Small intestine (tissue), 7 donors: ENCODE measurements around the gene LIMCH1. TPM values are rescaled to one million over a fixed set of nuclear protein-coding genes. Genes with fewer than 3 reads are reported as not detected.
A peak's percentile ranks its signal among the peaks of the same experiment; 100 is the strongest.
"Not testable (repeated sequence)": the region's sequence is repeated elsewhere in the genome, so short reads cannot be mapped to it uniquely, and the experiment has no call there.

ENCODE experiments used
- DNase-seq, 2 donors: peaks; one replicate each; pipeline versions ENCODE4 v3.0.0 to v3.0.0-alpha.2; 2013
- FAIRE-seq: peaks from 2 replicates; lab custom pipeline; 2012; peaks lifted over from hg19 to GRCh38; lab: Jason Lieb, UNC
- H3K27ac ChIP-seq, 3 donors: one replicate each; pipeline ENCODE4 v1.5.1; 2013; ENCODE audit warnings: low read length in 2 of 3, mild to moderate bottlenecking in 2 of 3, control low read depth in 1 of 3, inconsistent platforms in 1 of 3, low read depth in 1 of 3, moderate library complexity in 1 of 3
- H3K27me3 ChIP-seq, 3 donors: one replicate each; pipeline ENCODE4 v1.6.1; 2013; ENCODE audit warnings: low read length in 3 of 3, inconsistent platforms in 1 of 3; ENCODE audit not compliant: control insufficient read depth in 3 of 3, insufficient read depth in 3 of 3
- H3K36me3 ChIP-seq, 3 donors: one replicate each; pipeline ENCODE4 v1.6.1; 2013; ENCODE audit warnings: low read length in 3 of 3, inconsistent platforms in 1 of 3, low read depth in 1 of 3, mild to moderate bottlenecking in 1 of 3, moderate library complexity in 1 of 3; ENCODE audit not compliant: control insufficient read depth in 3 of 3, insufficient read depth in 2 of 3
- H3K4me1 ChIP-seq, 3 donors: one replicate each; pipeline ENCODE4 v1.6.1; 2013; ENCODE audit warnings: low read length in 2 of 3, inconsistent platforms in 1 of 3, low read depth in 1 of 3, mild to moderate bottlenecking in 1 of 3, moderate library complexity in 1 of 3; ENCODE audit not compliant: control insufficient read depth in 3 of 3, insufficient read depth in 2 of 3
- H3K4me3 ChIP-seq, 3 donors: one replicate each; pipeline ENCODE4 v1.5.1; 2013; ENCODE audit warnings: low read length in 3 of 3, control low read depth in 1 of 3, inconsistent platforms in 1 of 3, low read depth in 1 of 3, mild to moderate bottlenecking in 1 of 3, moderate library complexity in 1 of 3
- H3K9me3 ChIP-seq, 2 donors: one replicate each; pipeline ENCODE4 v1.6.1; 2013; ENCODE audit warnings: low read depth in 1 of 2, low read length in 1 of 2; ENCODE audit not compliant: control insufficient read depth in 2 of 2, insufficient read depth in 1 of 2
- WGBS, 3 donors: extraction: QIAGEN DNeasy Blood & Tissue Kit; methylation state at CpG; one replicate each; pipeline ENCODE4 v1.1.7; 2013; 5-methylcytosine and 5-hydroxymethylcytosine counted together
- polyA plus RNA-seq, 4 donors: library from polyadenylated mRNA; stranded (reverse) in 3 of 4; unstranded in 1 of 4; fragments of 200-250 nt in 3 of 4; fragments of 120-200 nt in 1 of 4; gene quantifications; one replicate each; pipeline versions ENCODE4 v1.2.1 to v1.2.3, GENCODE V29; 2013
- donor health status: healthy with polysubstance abuse.
- donor health status: control.
- donor health status: control.
- donor health status: Bipolar disorder and iron deficiency.
- donor health status: healthy.

LIMCH1 gene
- polyA plus RNA-seq, 4 donors: 1.6 to 10.8 (median 4.1) TPM

- Histone ChIP-seq H3K36me3 (no peaks in the 10 kb centered on the region), H3K27ac (no peak overlapping the region), H3K27me3 (peaks cover 0 to 17% (median 5%) of the 10 kb centered on the region in 3 donors), H3K4me3 (no peak overlapping the region), H3K9me3 (no peaks in the 10 kb centered on the region), H3K4me1 (no peaks in the 10 kb centered on the region)
- 31 to 44% (median 32%) methylated on average over 12 of the region's 12 CpGs for WGBS, 3 donors
- no peak for FAIRE-seq
- no peak for DNase-seq
Observed at GRCh38 chr4:41731569-41732126, 193.7 kb downstream of the LIMCH1 start.

- H3K27ac ChIP-seq: no peak overlapping the region
- no peaks in the 10 kb centered on the region for H3K9me3 ChIP-seq
- DNase-seq (no peak), FAIRE-seq (no peak)
- no peak overlapping the region for H3K4me3 ChIP-seq
- WGBS, 3 donors: 51 to 71% (median 59%) methylated on average over 3 of the region's 3 CpGs
- H3K27me3 ChIP-seq: peaks cover 0 to 19% (median 2%) of the 10 kb centered on the region in 3 donors
- no peaks in the 10 kb centered on the region for H3K36me3 ChIP-seq
- no peaks in the 10 kb centered on the region for H3K4me1 ChIP-seq
Observed at GRCh38 chr4:41734371-41734770, 196.4 kb downstream of the LIMCH1 start.

- not testable (repeated sequence) for H3K36me3 ChIP-seq, H3K4me3 ChIP-seq, H3K4me1 ChIP-seq, H3K27ac ChIP-seq, H3K9me3 ChIP-seq, FAIRE-seq, DNase-seq
- WGBS, 3 donors: 62 to 78% (median 66%) methylated on average over 8 of the region's 8 CpGs
- H3K27me3 ChIP-seq: peaks cover 0 to 26% (median 2%) of the 10 kb centered on the region in 3 donors
Observed at GRCh38 chr4:41737491-41737890, 199.5 kb downstream of the LIMCH1 start.

DNA sequence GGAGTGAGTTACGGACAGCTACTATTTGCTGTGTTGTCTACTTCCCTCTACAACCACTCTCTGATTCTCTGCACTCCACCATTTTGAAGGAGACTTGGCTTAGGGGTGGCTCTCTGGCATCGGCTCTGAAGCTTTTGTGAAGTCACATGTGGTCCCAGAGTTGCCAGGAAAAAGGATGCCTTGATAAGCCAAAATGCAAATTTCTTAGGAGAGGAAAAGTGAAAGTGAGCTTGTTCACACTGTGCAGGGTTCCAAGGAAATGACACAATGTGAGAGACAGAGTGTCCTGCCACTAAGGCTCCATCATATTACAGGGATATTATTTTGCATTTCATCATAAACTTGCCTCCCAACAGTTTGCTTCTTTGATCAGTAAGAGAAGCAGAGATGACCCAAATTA is 203.4 kb downstream of the LIMCH1 start:
- FAIRE-seq: no peak
- no peaks in the 10 kb centered on the region for H3K36me3 ChIP-seq
- H3K27me3 ChIP-seq: peaks cover 2 to 53% (median 25%) of the 10 kb centered on the region in 3 donors
- H3K9me3 ChIP-seq: peaks cover 0 to 3% of the 10 kb centered on the region in 2 donors
- no peak overlapping the region for H3K27ac ChIP-seq
- DNase-seq: no peak
- H3K4me1 ChIP-seq: no peaks in the 10 kb centered on the region
- WGBS, 3 donors: 58 to 62% (median 62%) methylated on average over 2 of the region's 2 CpGs
- H3K4me3 ChIP-seq: no peak overlapping the region

- peak overlapping the region in 1 of 3 donors; percentile 15 for H3K4me3 ChIP-seq
- no peak for FAIRE-seq
- H3K4me1 ChIP-seq: no peaks in the 10 kb centered on the region
- WGBS, 3 donors: 8 to 21% (median 14%) methylated on average over 33 of the region's 33 CpGs
- peaks cover 0 to 5% of the 10 kb centered on the region in 2 donors for H3K9me3 ChIP-seq
- DNase-seq: no peak
- H3K36me3 ChIP-seq: no peaks in the 10 kb centered on the region
- H3K27me3 ChIP-seq: peaks cover 11 to 85% (median 50%) of the 10 kb centered on the region in 3 donors
- no peak overlapping the region for H3K27ac ChIP-seq
Observed at GRCh38 chr4:41744572-41745291, 206.8 kb downstream of the LIMCH1 start.

DNA sequence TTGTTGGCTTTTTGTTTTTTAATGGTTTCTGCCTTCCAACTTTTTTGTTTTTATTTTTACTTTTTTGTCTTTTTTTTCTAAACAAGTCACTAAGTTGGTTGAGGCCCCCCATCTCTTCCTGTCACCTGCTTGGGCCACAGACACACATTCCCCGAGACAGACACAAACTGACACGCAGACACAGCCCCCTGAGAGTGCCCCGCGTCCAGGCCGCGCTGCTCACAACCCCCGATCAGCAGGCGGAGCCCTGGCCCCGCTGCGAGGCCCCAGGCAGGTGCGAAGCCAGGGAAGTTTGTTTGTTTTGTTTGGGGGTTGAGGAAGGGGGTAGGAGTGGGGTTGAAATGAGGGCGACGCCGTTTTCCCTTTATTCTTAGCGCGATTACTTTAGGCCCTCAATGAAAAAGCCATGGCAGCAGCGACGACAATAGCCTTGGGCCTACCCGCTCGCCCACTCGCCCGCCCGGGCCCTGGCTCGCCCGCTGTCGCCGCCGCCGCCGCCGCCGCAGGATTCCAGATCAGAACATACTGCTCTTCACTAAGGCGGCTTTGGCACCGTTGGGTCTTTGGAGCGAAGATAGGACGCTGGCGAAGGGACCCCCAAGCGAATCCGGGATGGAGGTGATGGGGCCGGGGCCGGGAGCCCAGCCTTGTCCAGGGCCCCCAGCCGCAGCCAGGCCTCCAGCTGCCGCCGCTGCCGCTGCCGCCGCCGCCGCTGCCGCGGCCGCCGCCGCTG is 207.5 kb downstream of the LIMCH1 start:
- H3K36me3 ChIP-seq: no peaks in the 10 kb centered on the region
- DNase-seq: no peak

GRCh38 chr4:41746025-41746439 is 208.1 kb downstream of the LIMCH1 start:
- 5 to 28% (median 17%) methylated on average over 20 to 36 of the region's 36 CpGs for WGBS, 3 donors

More for the DNA sequence above, 207.5 kb downstream of the LIMCH1 start:
- Histone ChIP-seq H3K4me1 (no peaks in the 10 kb centered on the region), H3K27ac (no peak overlapping the region), H3K27me3 (peaks cover 12 to 85% (median 54%) of the 10 kb centered on the region in 3 donors), H3K9me3 (peaks cover 0 to 5% of the 10 kb centered on the region in 2 donors), H3K4me3 (peak overlapping the region in 1 of 3 donors; percentile 10)
- FAIRE-seq: no peak
- WGBS, 3 donors: 7 to 30% (median 30%) methylated on average over 43 to 54 of the region's 54 CpGs

More at GRCh38 chr4:41746025-41746439, 208.1 kb downstream of the LIMCH1 start:
- Histone ChIP-seq H3K4me3 (peak overlapping the region in 1 of 3 donors; percentile 30), H3K9me3 (peaks cover 0 to 5% of the 10 kb centered on the region in 2 donors), H3K4me1 (no peaks in the 10 kb centered on the region), H3K27ac (no peak overlapping the region), H3K27me3 (peaks cover 15 to 90% (median 57%) of the 10 kb centered on the region in 3 donors), H3K36me3 (no peaks in the 10 kb centered on the region)
- FAIRE-seq (no peak), DNase-seq (peak in 1 of 2 donors; percentile 5)
